ENCODE measurements around the gene HDAC9.

GRCh38 chr7:18457832-18458231 lies 37.7 kb upstream of the HDAC9 start:
- TF ChIP-seq CTCF (IDR thresholded peaks at IDR 0.05; ENCODE audit: borderline replicate concordance, extremely low read depth, low read length, poor library complexity, severe bottlenecking): no peak
- TF ChIP-seq EZH2 (IDR thresholded peaks at IDR 0.05; ENCODE audit: borderline replicate concordance, low read depth, low read length, severe bottlenecking): no peak

Measured in DND-41 (cell line).